T-helper 1 cell (primary cell): ENCODE measurements around the gene EVI2A.

ENCODE experiments used
- DNase-seq, 5 donors: peaks; one replicate each; pipeline ENCODE4 v3.0.0-alpha.2; 2012 to 2020

The EVI2A gene

GRCh38 chr17:31272803-31273202, 48.6 kb downstream of the EVI2A start:
- DNase-seq, result no peak

- no peak for DNase-seq
Observed at GRCh38 chr17:31272236-31272635, 49.2 kb downstream of the EVI2A start.

GRCh38 chr17:31269578-31269983, 51.8 kb downstream of the EVI2A start:
- no peak for DNase-seq

- no peak for DNase-seq
Observed at GRCh38 chr17:31269036-31269577, 52.3 kb downstream of the EVI2A start.
